ENCODE data around the gene METTL5. TPM values are rescaled to one million over a fixed set of nuclear protein-coding genes. Genes with fewer than 3 reads are reported as not detected.

The METTL5 gene
- total RNA-seq, 2 experiments from 2014 or later, result 103 to 111 TPM

- CTCF ChIA-PET, result interaction anchor here (0.7 to 1.8 kb wide), 8 partner anchors 11 to 316 kb away, joined by 3 to 5 read pairs (median 4); no protein-coding TSS in a partner anchor
- H3K27ac Mint-ChIP-seq, result no peak overlapping the region
These were observed 56.3 kb downstream of the METTL5 start for GRCh38 chr2:169768262-169768995.

GRCh38 chr2:169767243-169767888 lies 57.3 kb downstream of the METTL5 start:
- H3K4me3 Mint-ChIP-seq, result peak overlapping the region; percentile 49
- H3K4me1 Mint-ChIP-seq (ENCODE audit: low read depth), result peaks cover 13% of the 10 kb centered on the region
- H3K36me3 Mint-ChIP-seq (ENCODE audit: low read depth), result peaks cover 1% of the 10 kb centered on the region
- POLR2A ChIA-PET, result no interaction called here
- H3K9me3 Mint-ChIP-seq, result no peaks in the 10 kb centered on the region
- peaks cover 19% of the 10 kb centered on the region for H3K27me3 Mint-ChIP-seq
- no peak overlapping the region for H3K27ac Mint-ChIP-seq
- intact Hi-C loops (cut with micrococcal nuclease), result no loop called here
- ATAC-seq (peak; percentile 56), DNase-seq (peak; percentile 79)
- CTCF ChIA-PET, result interaction anchor here (0.7 to 1.8 kb wide), 8 partner anchors 12 to 315 kb away, joined by 3 to 5 read pairs (median 4); no protein-coding TSS in a partner anchor
- TF ChIP-seq CTCF (IDR thresholded peaks at IDR 0.05), result peak; percentile 82

More at GRCh38 chr2:169768262-169768995, 56.3 kb downstream of the METTL5 start:
- DNase-seq (peak; percentile 56), ATAC-seq (peak; percentile 60)
- no peaks in the 10 kb centered on the region for H3K9me3 Mint-ChIP-seq
- peaks cover 13% of the 10 kb centered on the region for H3K4me1 Mint-ChIP-seq (ENCODE audit: low read depth)
- POLR2A ChIA-PET, result no interaction called here
- H3K36me3 Mint-ChIP-seq (ENCODE audit: low read depth), result peaks cover 1% of the 10 kb centered on the region
- no peak for TF ChIP-seq CTCF (IDR thresholded peaks at IDR 0.05)
- H3K27me3 Mint-ChIP-seq, result peaks cover 19% of the 10 kb centered on the region
- intact Hi-C loops (cut with micrococcal nuclease), result no loop called here
- peak overlapping the region; percentile 66 for H3K4me3 Mint-ChIP-seq

- H3K27ac Mint-ChIP-seq, result no peak overlapping the region
- peaks cover 1% of the 10 kb centered on the region for H3K36me3 Mint-ChIP-seq (ENCODE audit: low read depth)
- no peak for TF ChIP-seq CTCF (IDR thresholded peaks at IDR 0.05)
- peaks cover 23% of the 10 kb centered on the region for H3K4me1 Mint-ChIP-seq (ENCODE audit: low read depth)
- intact Hi-C loops (cut with micrococcal nuclease), result no loop called here
- peaks cover 19% of the 10 kb centered on the region for H3K27me3 Mint-ChIP-seq
- DNase-seq (no peak), ATAC-seq (no peak)
- ChIA-PET POLR2A (no interaction called here), CTCF (interaction anchor here (1.1 kb wide), 1 partner anchor 21 kb away, joined by 3 read pairs; no protein-coding TSS in a partner anchor)
- no peak overlapping the region for H3K4me3 Mint-ChIP-seq
- H3K9me3 Mint-ChIP-seq, result no peaks in the 10 kb centered on the region
These were observed 59.2 kb downstream of the METTL5 start for GRCh38 chr2:169765523-169765922.

GRCh38 chr2:169761970-169762292 lies 62.8 kb downstream of the METTL5 start:
- CTCF ChIA-PET, result interaction anchor here (1.1 kb wide), 1 partner anchor 234 kb away, joined by 3 read pairs; no protein-coding TSS in a partner anchor
- no peak for TF ChIP-seq CTCF (IDR thresholded peaks at IDR 0.05)
- Mint-ChIP-seq H3K4me1 (ENCODE audit: low read depth) (peaks cover 10% of the 10 kb centered on the region), H3K27me3 (no peaks in the 10 kb centered on the region), H3K9me3 (no peaks in the 10 kb centered on the region), H3K27ac (no peak overlapping the region), H3K36me3 (ENCODE audit: low read depth) (no peaks in the 10 kb centered on the region), H3K4me3 (no peak overlapping the region)
- intact Hi-C loops (cut with micrococcal nuclease), result no loop called here
- ATAC-seq (peak; percentile 70), DNase-seq (peak; percentile 27)
- POLR2A ChIA-PET, result interaction anchor here (0.5 kb wide), 1 partner anchor 371 kb away, joined by 3 read pairs; no protein-coding TSS in a partner anchor

Other genes with a start within 250 kb of the METTL5 start
- gene PPIG, start 240.6 kb downstream of the METTL5 start, total RNA-seq, result 10 to 100 TPM; 54.9 to 62.0 TPM
- not detected for gene CFAP210, start 130.5 kb downstream of the METTL5 start, total RNA-seq
- gene PHOSPHO2, start 130.4 kb downstream of the METTL5 start, total RNA-seq, result 1 to 10 TPM; 3.2 to 3.9 TPM
- gene KLHL23, start 91.1 kb downstream of the METTL5 start, total RNA-seq, result 10 to 100 TPM in 1 of 2 experiments, 1 to 10 TPM in 1; 9.2 to 11.1 TPM
- 100 to 1,000 TPM; 109 to 114 TPM for gene SSB, start 26.0 kb downstream of the METTL5 start, total RNA-seq
- gene UBR3, start 2.5 kb upstream of the METTL5 start, total RNA-seq, result 10 to 100 TPM; 14.0 to 15.7 TPM